SK-N-SH (cell line): Measurements from ENCODE around the gene GALNT18. TPM values are rescaled to one million over a fixed set of nuclear protein-coding genes. Genes with fewer than 3 reads are reported as not detected.

Source experiments
- CTCF ChIA-PET: fragments of 300-600, 350-600 bp; formaldehyde crosslinking; extraction: SDS; loops from one replicate; lab custom pipeline; 2021; lab: Yijun Ruan, JAX
- POLR2A ChIA-PET: fragments of 350-600 bp; sonication (Branson Sonifier 250); formaldehyde crosslinking; extraction: SDS; loops from one replicate; lab custom pipeline; 2020; ENCODE audit warnings: antibody characterized with exemption, inconsistent platforms; lab: Yijun Ruan, JAX
- DNase-seq: peaks from one replicate; pipeline ENCODE4 v3.0.0; 2012
- H2AFZ ChIP-seq: fragments of 200-600 bp; sonication (generic); 2 replicates; pipeline ENCODE4 v1.8.1; 2016; ENCODE audit warnings: antibody characterized with exemption, mild to moderate bottlenecking, low read depth
- H3F3A ChIP-seq: fragments of 200-600 bp; sonication (generic); replicated peaks from 2 replicates; pipeline ENCODE3; 2016; ENCODE audit warnings: antibody characterized with exemption, mild to moderate bottlenecking; ENCODE audit not compliant: insufficient read depth
- H3K27ac ChIP-seq, 2 experiments: fragments of 200-500 bp in 1 of 2; fragments of 200-600 bp in 1 of 2; sonication (Bioruptor generic) in 1 of 2; sonication (generic), shearing (Covaris generic) in 1 of 2; 2 replicates each; pipeline versions ENCODE4 v1.5.1 to v1.6.1; 2014 to 2016; ENCODE audit warnings: low read depth in 2 of 2, inconsistent platforms in 1 of 2, low read length in 1 of 2, mild to moderate bottlenecking in 1 of 2, mixed read lengths in 1 of 2
- H3K27me3 ChIP-seq: fragments of 200-600 bp; sonication (generic), shearing (Covaris generic); 2 replicates; pipeline ENCODE4 v1.6.1; 2016; ENCODE audit warnings: mixed run types; ENCODE audit not compliant: insufficient read depth
- H3K36me3 ChIP-seq, 2 experiments: fragments of 200-500 bp in 1 of 2; fragments of 200-600 bp in 1 of 2; sonication (Bioruptor generic) in 1 of 2; sonication (generic) in 1 of 2; replicated peaks in 1 of 2; 2 replicates each; pipeline versions ENCODE3 to v1.5.1; 2014 to 2016; ENCODE audit warnings: low read length in 1 of 2, mild to moderate bottlenecking in 1 of 2; ENCODE audit not compliant: insufficient read depth in 2 of 2, control insufficient read depth in 1 of 2
- H3K4me1 ChIP-seq, 2 experiments: fragments of 200-500 bp in 1 of 2; fragments of 200-600 bp in 1 of 2; sonication (Bioruptor generic) in 1 of 2; sonication (generic), shearing (Covaris generic) in 1 of 2; 2 replicates each; pipeline versions ENCODE4 v1.5.1 to v1.6.1; 2014 to 2016; ENCODE audit warnings: low read depth in 1 of 2, low read length in 1 of 2, mixed run types in 1 of 2; ENCODE audit not compliant: insufficient read depth in 2 of 2, control insufficient read depth in 1 of 2
- H3K4me2 ChIP-seq: fragments of 200-600 bp; sonication (generic), shearing (Covaris generic); 2 replicates; pipeline ENCODE4 v1.6.1; 2017; ENCODE audit warnings: mixed run types
- H3K4me3 ChIP-seq, 2 experiments: fragments of 200-500 bp in 1 of 2; fragments of 200-600 bp in 1 of 2; sonication (Bioruptor generic) in 1 of 2; sonication (generic), shearing (Covaris generic) in 1 of 2; 2 replicates each; pipeline versions ENCODE4 v1.5.1 to v1.8.1; 2014 to 2016; ENCODE audit warnings: low read depth in 2 of 2, inconsistent platforms in 1 of 2, low read length in 1 of 2, mild to moderate bottlenecking in 1 of 2, mixed read lengths in 1 of 2, moderate library complexity in 1 of 2
- H3K79me2 ChIP-seq: fragments of 200-600 bp; sonication (generic); 2 replicates; pipeline ENCODE4 v1.8.1; 2017; ENCODE audit warnings: mild to moderate bottlenecking; ENCODE audit not compliant: insufficient read depth
- H3K9ac ChIP-seq: fragments of 200-600 bp; sonication (generic); 2 replicates; pipeline ENCODE4 v1.6.1; 2017; ENCODE audit warnings: mixed run types
- H3K9me2 ChIP-seq: fragments of 200-600 bp; sonication (generic); 2 replicates; pipeline ENCODE4 v1.6.1; 2017; ENCODE audit warnings: mixed run types
- H3K9me3 ChIP-seq: fragments of 200-600 bp; sonication (generic); 2 replicates; pipeline ENCODE4 v1.6.1; 2017; ENCODE audit warnings: mixed run types, mild to moderate bottlenecking, moderate library complexity
- H4K20me1 ChIP-seq: fragments of 200-600 bp; sonication (generic); 2 replicates; pipeline ENCODE4 v1.6.1; 2017; ENCODE audit warnings: mild to moderate bottlenecking, mixed run types; ENCODE audit not compliant: insufficient read depth
- EP300 ChIP-seq, 2 experiments: IDR thresholded peaks; 2 replicates each; pipeline versions ENCODE4 v1.4.0 to v1.6.1; 2012; ENCODE audit warnings: borderline replicate concordance in 1 of 2, low read depth in 1 of 2, low read length in 1 of 2
- FOXJ3 ChIP-seq: sonication (generic); formaldehyde crosslinking; IDR thresholded peaks from 2 replicates; pipeline ENCODE4 v1.5.1; 2020; ENCODE audit warnings: mild to moderate bottlenecking, missing genetic modification reagents
- GATA2 ChIP-seq: sonication (generic); formaldehyde crosslinking; IDR thresholded peaks from 2 replicates; pipeline ENCODE4 v1.5.0; 2020; ENCODE audit warnings: mild to moderate bottlenecking, missing genetic modification reagents
- MAX ChIP-seq: IDR thresholded peaks from 2 replicates; pipeline ENCODE4 v1.4.0; 2012; ENCODE audit warnings: low read depth
- MXI1 ChIP-seq: IDR thresholded peaks from 2 replicates; pipeline ENCODE4 v1.6.1; 2012; ENCODE audit warnings: mild to moderate bottlenecking, low read depth, low read length, improper control_type of control experiment
- POLR2AphosphoS5 ChIP-seq: IDR thresholded peaks from 2 replicates; pipeline ENCODE4 v1.6.1; 2012; ENCODE audit warnings: low read depth, low read length
- RCOR1 ChIP-seq: fragments of 150-350 bp; IDR thresholded peaks from 2 replicates; pipeline ENCODE4 v1.6.1; 2017; ENCODE audit warnings: antibody characterized with exemption, low read length
- RFX5 ChIP-seq: IDR thresholded peaks from 2 replicates; pipeline ENCODE4 v1.6.1; 2012; ENCODE audit warnings: mild to moderate bottlenecking, improper control_type of control experiment, low read length
- RXRA ChIP-seq: IDR thresholded peaks from 2 replicates; pipeline ENCODE4 v1.4.0; 2012; ENCODE audit warnings: low read depth, mild to moderate bottlenecking, borderline replicate concordance
- SMC3 ChIP-seq: IDR thresholded peaks from 2 replicates; pipeline ENCODE4 v1.6.1; 2012; ENCODE audit warnings: low read depth, low read length, improper control_type of control experiment
- TCF12 ChIP-seq: IDR thresholded peaks from 2 replicates; pipeline ENCODE4 v1.4.0; 2012
- ZBTB33 ChIP-seq: IDR thresholded peaks from 2 replicates; pipeline ENCODE4 v1.4.0; 2012; ENCODE audit warnings: low read depth, borderline replicate concordance
- WGBS: methylation state at CpG from one replicate; pipeline ENCODE4 v1.1.6; 2017; ENCODE audit warnings: low lambda C conversion rate; 5-methylcytosine and 5-hydroxymethylcytosine counted together
- polyA plus RNA-seq, 3 experiments: library from polyadenylated mRNA; depleted of rRNA; stranded (reverse); fragments of >200 nt; gene quantifications; 2 replicates each; pipeline ENCODE4 v1.2.3, GENCODE V29; 2012
- TF ChIP-seq, protein P1 (sequence below): IDR thresholded peaks from 2 replicates; pipeline ENCODE4 v1.4.0; 2012; ENCODE audit warnings: low read depth, borderline replicate concordance
- TF ChIP-seq, protein P2 (sequence below): fragments of 150-350 bp; IDR thresholded peaks from 2 replicates; pipeline ENCODE4 v1.6.1; 2016; ENCODE audit warnings: mild to moderate bottlenecking, low read depth, low read length
- TF ChIP-seq, protein P3 (sequence below): IDR thresholded peaks from 2 replicates; pipeline ENCODE4; 2012

Gene GALNT18
- polyA plus RNA-seq, 1 of the 3 experiments (the other 2 are of a cell fraction) = 0.64 TPM

DNA sequence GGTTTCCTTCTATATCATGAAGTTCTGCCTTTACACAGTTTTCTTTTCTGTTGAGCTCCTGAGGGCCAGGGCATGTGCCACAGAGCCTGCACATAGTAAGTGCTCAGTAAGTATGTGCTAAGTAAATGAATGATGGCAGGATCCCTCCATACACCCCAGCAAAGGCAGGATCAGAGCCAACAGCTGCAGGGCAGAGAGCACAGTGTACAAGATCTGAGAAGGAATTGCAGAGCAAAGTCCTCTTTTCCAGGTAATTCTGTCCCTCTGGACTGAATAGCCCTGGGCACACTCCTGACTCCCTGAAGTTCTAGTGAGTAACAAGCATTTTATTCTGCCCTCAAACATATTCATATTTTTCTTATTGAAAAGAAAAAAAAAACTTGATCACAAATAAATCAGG, 117.7 kb downstream of the GALNT18 start (continued):
- no peak for TF ChIP-seq ZBTB33
- no peak for TF ChIP-seq MAX
- TF ChIP-seq, protein P1, sequence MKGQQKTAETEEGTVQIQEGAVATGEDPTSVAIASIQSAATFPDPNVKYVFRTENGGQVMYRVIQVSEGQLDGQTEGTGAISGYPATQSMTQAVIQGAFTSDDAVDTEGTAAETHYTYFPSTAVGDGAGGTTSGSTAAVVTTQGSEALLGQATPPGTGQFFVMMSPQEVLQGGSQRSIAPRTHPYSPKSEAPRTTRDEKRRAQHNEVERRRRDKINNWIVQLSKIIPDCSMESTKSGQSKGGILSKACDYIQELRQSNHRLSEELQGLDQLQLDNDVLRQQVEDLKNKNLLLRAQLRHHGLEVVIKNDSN = no peak

DNA sequence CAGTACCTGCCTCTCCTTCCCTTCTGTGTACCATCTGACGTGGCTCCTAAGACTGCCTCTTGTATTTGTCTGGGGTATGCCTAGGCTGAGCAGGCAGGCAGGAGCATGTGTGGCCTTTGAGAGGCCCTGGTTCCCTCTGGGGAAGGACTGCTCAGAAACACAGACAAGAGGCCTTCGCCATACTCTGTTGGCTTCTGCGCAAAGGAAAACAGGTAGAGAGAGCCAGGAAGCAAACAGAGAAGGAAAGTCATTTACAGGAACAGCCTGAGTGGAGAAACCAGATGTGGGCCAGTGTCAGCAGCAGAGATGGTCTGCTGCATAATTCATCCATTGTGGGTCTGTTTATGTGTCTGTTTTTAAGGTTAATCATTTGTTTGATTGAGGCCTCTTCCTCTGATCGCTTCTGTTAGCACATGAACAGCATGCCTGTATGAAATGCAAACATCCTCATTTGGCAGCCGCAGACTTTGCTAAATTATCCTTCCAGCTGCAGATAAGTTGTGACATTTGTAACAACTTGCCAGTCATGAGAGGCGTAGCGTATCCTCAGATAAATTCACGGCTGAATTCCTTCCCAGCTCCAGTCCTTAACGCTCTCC, 119.4 kb downstream of the GALNT18 start:
- Histone ChIP-seq H2AFZ (no peak overlapping the region), H3F3A (no peaks in the 10 kb centered on the region), H3K27me3 (no peaks in the 10 kb centered on the region; the same call in 1 of the 2 replicates), H3K4me2 (no peak overlapping the region), H3K79me2 (no peaks in the 10 kb centered on the region), H3K9ac (no peak overlapping the region), H3K36me3 (no peaks in the 10 kb centered on the region), H3K4me3 (no peak overlapping the region), H4K20me1 (no peaks in the 10 kb centered on the region), H3K4me1 (peaks cover 0 to 43% of the 10 kb centered on the region in 2 experiments; a peak in 2 of 4 replicates), H3K9me2 (no peaks in the 10 kb centered on the region), H3K9me3 (no peaks in the 10 kb centered on the region), H3K27ac (peak overlapping the region in 1 of 2 experiments; percentile 76; a peak in 2 of 4 replicates)
- CTCF ChIA-PET = interaction anchor here (0.9 to 2.1 kb wide), 4 partner anchors 8 to 286 kb away, joined by 3 to 7 read pairs (median 4); no protein-coding TSS in a partner anchor
- POLR2A ChIA-PET = interaction anchor here (0.8 kb wide), 1 partner anchor 693 kb away, joined by 3 read pairs; the partner anchor contains the start of gene EIF4G2
- DNase-seq = peak; percentile 47
- TF ChIP-seq, protein P2, sequence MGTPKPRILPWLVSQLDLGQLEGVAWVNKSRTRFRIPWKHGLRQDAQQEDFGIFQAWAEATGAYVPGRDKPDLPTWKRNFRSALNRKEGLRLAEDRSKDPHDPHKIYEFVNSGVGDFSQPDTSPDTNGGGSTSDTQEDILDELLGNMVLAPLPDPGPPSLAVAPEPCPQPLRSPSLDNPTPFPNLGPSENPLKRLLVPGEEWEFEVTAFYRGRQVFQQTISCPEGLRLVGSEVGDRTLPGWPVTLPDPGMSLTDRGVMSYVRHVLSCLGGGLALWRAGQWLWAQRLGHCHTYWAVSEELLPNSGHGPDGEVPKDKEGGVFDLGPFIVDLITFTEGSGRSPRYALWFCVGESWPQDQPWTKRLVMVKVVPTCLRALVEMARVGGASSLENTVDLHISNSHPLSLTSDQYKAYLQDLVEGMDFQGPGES = no peak
- TF ChIP-seq EP300 (IDR thresholded peaks at IDR 0.05; ENCODE audit: borderline replicate concordance in 1 of 2, low read depth in 1 of 2, low read length in 1 of 2) (peak in 1 of 2 experiments; percentile 58; a peak in 1 of 4 replicates), RFX5 (no peak), RCOR1 (0 out of 2 replicates have a peak, but pooled peaks have one; percentile 26), RXRA (no peak), POLR2AphosphoS5 (no peak), FOXJ3 (0 out of 2 replicates have a peak, but pooled peaks have one; percentile 21), GATA2 (CRISPR knock-in tag) (no peak), SMC3 (no peak), MXI1 (no peak), TCF12 (no peak)
- TF ChIP-seq, protein P3, sequence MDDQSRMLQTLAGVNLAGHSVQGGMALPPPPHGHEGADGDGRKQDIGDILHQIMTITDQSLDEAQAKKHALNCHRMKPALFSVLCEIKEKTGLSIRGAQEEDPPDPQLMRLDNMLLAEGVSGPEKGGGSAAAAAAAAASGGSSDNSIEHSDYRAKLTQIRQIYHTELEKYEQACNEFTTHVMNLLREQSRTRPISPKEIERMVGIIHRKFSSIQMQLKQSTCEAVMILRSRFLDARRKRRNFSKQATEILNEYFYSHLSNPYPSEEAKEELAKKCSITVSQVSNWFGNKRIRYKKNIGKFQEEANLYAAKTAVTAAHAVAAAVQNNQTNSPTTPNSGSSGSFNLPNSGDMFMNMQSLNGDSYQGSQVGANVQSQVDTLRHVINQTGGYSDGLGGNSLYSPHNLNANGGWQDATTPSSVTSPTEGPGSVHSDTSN = no peak
- TF ChIP-seq, protein P1 = no peak
- 60% methylated on average over 9 of the region's 9 CpGs for WGBS
